Measurements from ENCODE around the gene MAPKAP1.
"Not testable (repeated sequence)": the region's sequence is repeated elsewhere in the genome, so short reads cannot be mapped to it uniquely, and the experiment has no call there.

MAPKAP1 gene

DNA sequence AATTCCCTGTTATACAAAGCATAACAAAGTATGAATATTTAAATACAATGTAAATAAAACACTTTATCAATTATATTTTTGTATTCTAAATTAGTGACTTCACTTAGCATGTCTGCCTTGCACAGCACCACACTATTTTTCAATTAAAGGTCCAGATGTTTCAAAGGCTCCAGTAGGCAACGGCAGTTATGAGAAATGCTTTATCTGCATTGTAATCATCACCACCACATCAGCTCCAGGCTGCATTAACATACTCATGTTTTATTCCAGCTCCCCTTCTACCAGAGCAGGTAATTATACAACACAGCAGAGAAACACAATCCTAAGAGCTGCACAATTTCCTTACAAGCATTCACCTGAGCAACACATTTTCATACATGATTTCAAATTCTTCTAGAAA, 102.8 kb downstream of the MAPKAP1 start:
- no peak for DNase-seq (ENCODE audit: low spot score)

DNA sequence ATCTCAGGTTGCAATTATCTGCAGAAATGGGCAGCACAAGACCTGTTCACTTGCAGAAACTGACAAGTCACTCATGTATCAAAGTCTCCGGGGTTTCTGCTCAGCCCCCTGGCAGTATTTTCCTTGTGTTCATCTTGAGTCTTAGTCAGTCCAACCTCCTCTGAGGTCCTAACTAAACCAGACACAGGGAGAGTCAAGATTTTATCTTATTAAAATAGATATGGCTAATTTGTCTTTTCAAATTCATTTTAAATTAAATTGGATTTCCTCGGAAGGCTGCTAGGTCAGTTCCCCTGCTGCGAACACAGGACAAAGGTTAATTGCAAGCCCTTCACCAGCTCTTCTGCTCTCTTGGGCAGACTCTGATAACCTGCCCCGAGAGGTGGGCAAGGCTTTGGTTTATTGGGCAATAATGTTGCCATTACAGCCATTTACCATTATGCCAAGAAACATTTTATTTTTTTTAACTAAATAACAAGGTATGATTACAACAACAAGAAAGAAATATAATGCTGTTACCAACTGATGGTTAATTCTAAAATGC, 103.5 kb downstream of the MAPKAP1 start:
- DNase-seq (ENCODE audit: low spot score): no peak

DNA sequence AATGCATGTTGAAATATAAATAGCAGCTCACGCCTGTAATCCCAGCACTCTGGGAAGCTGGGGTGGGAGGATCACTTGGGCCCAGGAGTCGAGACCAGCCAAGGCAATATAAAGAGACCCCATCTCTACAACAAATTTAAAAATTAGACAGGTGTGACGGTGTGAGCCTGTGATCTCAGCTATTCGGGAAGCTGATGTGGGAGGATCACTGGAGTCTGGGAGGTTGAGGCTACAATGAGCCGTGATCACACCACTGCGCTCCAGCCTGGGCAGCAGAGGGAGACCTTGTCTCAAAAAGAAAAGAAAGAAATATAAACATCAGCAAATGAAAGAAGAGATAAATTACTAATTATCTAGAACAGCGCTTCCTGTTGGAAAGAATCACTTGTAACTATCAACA, 105.0 kb downstream of the MAPKAP1 start:
- DNase-seq (ENCODE audit: low spot score): no peak

DNA sequence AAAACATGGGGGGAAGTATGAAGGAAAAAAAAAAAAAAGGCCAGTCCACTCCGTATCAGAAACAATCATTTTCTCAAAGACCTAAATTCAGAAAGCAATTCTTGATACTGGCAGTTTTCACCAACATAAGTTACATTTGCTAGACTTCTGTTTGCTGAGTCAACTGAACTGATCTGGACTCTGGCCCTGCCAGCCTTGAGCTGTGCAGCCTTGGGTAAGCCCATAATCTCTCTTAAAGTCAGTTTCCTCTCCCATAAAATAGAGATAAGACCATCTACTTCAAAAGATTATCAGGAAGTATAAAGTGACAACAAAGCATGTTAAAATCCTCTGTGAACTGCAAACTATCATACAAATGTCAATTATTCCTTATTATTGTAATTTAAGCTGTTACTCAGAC, 106.8 kb downstream of the MAPKAP1 start:
- no peak for DNase-seq (ENCODE audit: low spot score)

DNA sequence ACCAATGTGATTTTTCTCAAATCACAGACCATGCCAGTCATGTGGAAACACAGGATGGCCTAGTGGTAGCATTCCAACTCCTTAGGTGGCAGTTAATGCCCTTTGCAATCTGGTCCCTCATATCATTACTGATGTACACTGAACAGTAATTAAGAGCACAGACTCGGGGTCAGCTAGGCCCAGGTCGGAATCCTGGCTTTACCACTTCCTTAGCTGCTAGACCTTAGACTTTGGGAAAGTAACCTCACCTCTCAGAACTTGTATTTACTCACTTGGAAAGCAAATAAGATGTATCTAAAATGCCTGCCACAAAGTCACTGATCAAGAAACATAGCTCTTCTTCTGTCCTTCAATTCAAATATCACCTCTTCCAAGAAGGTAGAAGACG, 112.8 kb downstream of the MAPKAP1 start:
- DNase-seq (ENCODE audit: low spot score): no peak

DNA sequence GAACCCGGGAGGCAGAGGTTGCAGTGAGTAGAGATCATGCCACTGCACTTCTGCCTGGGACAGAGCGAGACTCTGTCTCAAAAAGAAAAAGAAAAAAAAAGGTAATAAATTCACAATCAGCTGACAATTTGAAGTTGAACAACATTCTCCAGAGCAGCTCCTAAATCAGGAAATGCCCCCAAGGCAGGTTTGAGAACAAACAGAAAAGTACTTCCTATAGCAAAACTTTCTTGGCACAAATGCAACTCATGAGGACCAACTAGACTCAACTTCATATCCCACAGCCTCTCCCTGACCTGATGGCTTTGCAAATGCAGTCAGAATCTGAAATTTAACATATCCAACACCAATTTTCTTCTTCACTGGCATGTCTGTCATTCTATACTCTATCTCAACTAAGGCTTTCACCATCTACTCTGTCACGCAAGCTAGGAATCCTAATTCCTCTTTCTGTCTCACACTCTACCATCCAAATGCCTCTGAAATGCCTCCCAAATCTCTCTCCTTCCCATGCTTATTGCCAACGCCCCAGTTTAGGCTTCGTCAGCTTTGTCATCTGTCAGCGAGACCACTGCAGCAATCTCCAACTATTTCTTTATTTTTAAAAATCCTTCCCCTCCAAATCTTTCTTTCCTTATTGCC, 113.3 kb downstream of the MAPKAP1 start:
- DNase-seq (ENCODE audit: low spot score): no peak

DNA sequence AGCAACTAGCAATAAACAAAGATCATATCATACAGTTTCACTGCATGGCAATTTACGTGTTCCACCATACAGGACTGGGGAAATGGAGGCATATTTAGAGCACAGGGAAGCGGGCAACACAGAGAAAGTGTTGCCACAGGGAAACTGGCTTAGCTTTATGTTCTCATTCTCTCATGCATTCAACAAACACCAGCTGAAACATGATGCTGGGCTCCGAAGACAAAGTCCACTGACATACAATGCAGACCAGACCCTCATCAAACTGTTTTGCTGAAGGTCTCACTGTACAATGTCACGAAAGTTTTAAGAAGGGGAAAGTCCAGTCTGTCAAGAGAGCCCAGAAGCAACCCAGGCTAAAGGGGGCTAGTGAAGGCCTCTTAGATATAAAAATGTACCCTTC, 115.1 kb downstream of the MAPKAP1 start:
- DNase-seq (ENCODE audit: low spot score): no peak

DNA sequence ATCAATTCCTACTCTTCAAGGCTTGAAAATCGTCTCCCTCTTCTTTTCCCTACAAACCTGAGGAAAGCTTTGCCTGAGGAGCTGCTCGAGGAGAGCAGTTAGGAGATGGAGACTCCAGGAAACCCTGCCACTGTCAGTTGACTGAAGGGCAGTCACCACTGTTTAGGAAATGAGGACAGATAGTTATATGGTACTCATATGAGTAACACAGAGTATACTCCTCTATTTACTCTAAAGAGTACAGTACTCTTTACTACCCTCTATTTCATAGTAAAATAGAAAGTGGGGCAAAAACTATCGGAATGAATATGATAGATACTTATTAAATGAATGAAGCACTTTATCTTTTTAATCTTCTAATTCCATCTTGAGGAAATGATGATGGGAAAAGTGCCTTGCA, 115.8 kb downstream of the MAPKAP1 start:
- DNase-seq (ENCODE audit: low spot score): no peak

DNA sequence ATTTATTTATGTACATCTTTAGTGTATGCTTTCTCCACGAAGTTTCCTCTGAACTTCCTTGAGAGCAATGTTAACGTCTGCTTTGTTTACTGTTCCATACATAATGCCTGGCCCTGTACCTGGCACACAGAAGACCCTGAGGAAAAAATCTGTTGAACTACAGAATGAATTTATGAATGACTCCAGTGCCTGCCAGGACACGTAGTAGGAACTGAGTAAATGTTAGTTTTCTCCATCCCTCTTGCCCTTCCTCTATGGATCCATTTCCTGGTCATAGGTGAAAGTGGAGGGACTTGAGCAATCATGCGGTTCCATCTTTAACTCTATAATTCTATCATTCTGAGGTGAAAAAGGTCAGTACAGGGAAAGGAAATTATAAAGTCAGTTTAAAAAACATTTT, 117.7 kb downstream of the MAPKAP1 start:
- DNase-seq (ENCODE audit: low spot score): no peak

DNA sequence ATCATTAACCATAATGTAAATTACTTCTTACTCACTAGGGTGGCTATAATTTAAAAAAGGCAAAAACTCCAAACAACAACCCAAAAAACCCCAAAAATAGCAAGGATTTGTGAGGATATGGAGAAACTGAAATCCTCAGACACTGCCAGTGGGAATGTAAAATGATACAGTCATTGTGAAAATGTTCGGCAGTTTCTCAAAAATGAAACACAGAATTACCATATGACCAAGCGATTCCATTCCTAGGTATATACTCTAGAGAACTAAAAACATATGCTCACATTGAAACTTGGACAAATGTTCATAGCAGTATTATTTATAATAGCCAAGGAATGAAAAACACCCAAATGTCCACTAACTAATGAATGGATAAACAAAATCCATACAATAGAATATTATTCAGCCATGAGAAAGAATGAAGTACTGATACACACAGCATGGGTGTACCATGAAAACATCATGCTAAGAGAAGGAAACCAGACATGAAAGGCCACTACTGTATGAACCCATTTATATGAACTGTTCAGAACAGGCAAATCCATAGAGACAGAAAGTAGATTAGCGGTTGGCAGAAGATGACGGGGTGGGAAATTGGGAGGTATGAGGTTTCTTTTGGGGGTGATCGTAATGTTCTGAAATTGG, 119.1 kb downstream of the MAPKAP1 start:
- DNase-seq (ENCODE audit: low spot score): no peak

DNA sequence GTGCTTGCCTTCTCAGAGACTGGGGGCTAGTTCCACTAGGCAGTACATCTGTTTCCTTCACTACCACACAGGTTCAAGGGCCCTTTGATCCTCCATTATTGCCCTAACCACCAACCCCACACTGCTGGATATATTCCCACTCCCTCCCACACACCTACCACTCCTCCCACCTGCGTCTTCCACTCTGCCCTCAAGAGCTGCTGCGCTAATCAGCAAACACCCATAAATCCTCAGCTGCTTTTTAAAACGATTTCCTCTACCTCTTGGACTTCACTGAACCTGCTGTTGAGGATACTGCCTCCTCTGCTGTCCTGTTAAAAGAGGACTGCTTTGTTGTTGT, 120.9 kb downstream of the MAPKAP1 start:
- DNase-seq (ENCODE audit: low spot score): no peak

DNA sequence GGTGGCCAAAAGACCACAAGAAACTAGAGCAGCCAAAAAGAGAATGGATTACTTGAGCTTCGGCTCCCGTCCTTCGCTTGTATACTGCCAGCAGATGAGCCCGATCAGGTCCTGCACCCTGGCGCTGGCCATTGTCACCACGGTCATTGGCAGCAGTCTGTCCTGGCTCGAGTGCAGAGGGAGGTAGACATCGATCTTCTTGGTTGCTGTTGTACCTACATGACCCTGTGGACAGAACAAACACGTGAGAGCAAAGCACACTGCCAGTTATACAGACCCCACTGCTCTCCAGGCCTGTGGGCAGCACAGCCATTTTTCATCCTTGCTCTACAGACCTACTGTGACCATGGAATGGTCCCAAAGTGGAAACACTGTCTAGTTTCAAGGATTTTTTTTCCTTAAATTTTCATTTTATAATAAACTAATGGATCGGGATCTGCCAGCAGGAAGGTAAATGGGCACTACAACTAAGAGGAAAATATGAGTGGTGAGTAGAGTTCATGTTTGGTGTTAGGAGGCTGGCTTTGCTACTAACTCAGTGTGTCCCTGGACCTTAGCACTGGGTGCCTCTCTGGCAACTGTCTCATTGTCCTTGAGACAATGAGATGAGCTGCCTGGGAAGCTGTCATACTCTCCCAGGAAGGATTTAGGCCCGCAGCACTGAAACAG, 121.4 kb downstream of the MAPKAP1 start:
- no peak for DNase-seq (ENCODE audit: low spot score)

DNA sequence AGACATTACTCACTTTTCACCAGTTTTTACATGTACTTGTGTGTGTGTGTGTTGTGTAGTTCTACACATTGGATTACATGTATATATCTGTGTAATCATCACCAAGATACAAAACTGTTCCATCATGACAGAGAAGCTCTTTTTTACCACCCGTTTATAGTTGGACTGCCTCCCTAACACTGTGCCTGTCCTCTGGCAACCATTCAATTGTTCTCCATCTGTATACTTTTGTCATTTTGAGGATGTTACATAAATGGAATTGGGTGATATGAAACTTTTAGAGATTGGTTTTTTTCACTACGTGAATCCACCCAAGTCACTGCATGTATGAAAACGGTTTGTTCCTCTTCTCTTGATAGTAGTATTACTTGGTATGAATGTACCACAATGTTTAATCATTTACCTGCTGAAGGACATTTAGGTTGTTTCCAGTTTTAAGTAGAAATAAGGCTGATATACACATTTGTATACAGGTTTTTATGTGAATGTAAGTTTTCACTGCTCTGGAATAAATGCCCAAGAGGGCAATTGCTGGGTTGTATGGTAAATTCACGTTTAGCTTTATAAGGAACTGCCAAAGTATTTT, 126.2 kb downstream of the MAPKAP1 start:
- no peak for DNase-seq (ENCODE audit: low spot score)

DNA sequence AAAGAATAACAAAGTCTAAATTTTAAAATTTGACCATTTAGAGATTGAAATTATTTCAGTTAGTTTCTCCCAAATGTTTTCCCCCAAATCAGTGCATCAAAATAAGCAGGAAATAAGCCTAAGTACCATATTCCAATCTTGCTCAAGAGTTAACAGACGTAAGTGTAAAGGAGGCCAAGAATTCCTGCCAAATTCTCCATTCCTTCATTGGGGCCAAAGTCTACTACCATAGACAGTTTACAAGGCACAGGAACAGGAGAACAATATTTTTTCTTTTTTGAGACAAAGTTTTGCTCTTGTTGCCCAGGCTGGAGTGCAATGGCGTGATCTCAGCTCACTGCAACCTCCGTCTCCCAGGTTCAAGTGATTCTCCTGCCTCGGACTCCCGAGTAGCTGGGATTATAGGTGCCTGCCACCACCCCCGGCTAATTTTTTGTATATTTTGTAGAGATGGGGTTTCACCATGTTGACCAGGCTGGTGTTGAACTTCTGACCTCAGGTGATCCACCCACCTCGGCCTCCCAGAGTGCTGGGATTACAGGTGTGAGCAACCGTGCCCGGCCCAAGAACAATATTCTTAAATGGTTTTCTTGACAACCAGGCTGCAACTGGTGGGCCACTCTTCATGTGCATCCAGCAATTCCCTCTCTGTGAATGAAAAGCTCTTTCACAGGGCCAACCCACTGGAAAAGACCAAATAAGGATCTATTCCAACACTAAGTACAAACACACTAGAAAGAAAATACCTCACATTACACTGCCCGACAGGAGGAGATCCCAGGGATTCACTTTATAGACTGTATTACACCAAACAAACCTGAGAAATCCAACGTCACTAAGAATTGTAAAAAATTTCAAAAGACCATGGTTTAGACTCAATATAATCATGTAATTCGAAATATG, 127.7 kb downstream of the MAPKAP1 start:
- no peak for DNase-seq (ENCODE audit: low spot score)

DNA sequence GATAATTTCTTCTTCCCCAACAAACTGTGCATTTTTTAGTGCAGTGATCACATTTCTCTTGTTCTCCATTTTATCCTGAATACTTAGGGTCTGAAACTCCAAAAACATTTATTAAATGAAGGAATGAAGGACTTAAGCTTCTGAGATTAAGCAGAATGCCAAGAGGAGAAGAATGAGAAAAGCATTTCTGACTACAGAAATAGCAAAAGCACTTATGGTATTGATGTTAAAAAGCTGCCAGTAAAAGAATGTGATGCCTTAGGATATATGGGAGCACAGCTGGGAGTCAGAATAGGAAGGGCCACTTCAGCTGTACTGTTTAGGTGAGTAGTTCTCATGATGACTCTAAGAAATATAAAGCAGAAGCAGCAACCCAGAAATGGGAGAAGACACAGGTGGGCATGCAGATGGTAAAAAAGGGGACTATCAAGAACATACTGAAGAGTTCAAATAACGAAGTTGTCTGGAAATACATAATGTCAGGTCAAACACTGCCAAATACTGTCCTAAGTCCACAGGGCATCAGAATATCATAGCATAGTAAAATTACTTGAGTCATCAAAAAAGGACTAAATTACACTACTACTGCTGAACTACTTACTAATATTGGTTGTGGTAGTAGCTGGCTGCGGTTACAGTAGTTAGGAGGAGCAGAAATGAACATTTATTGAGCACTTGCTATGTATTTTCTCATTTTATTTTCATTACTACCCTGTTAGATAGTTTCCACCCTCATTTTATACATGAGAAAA, 132.7 kb downstream of the MAPKAP1 start:
- no peak for DNase-seq (ENCODE audit: low spot score)

DNA sequence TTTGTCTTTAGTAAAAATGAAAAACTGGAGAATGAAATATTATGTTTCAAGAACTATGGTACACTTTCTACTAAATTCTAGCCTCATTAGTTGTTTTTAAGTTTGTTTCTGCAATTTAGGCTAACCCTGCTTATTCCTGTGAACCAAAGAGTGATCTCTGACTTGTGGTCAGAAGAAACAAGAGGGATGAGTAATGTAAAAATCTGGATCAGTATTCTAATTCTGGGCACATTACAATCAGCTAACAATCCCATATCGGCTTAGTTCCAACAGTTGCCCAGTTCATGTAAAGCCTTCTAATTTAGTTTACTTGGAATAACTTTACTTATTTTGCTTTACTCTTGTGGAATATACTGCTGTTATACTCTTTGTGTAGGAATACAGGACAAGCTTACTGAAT, 134.5 kb downstream of the MAPKAP1 start:
- DNase-seq (ENCODE audit: low spot score): not testable (repeated sequence)

DNA sequence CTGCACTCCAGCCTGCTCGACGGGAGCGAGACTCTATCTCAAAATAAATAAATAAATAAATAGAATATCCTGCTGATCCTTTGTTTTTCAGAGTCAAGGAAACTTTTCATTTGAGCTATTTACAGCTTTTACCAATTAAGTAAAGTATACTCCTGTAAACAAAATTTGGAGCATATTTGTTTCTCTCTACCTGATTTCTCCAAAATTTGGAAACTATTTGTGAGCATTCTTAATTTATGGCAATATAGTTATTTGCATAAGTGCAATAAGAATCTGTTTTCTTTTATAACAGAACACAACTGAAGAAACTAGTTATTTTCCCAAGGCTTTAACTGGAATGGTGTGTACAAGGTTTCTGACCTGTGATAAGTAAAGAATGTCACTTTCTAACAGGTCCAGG, 135.2 kb downstream of the MAPKAP1 start:
- not testable (repeated sequence) for DNase-seq (ENCODE audit: low spot score)

DNA sequence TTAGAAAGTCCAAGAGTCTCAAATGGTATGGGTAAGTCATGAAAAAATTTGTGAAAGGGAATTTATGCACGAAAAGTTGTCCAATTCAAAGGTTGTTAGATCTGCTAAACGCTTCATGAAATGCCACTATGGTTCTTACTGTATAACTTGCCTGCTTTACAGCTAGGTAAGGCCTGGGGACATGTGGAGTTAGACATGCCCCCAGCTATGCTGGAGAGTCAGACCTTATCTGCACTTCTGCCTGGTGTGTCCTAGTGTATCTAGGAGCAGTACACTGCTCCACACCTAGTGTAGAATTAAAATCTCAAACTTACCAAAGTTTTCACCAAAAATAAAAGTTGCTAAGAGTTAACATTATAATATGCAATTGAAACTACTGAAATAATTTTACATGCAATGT, 136.8 kb downstream of the MAPKAP1 start:
- no peak for DNase-seq (ENCODE audit: low spot score)

DNA sequence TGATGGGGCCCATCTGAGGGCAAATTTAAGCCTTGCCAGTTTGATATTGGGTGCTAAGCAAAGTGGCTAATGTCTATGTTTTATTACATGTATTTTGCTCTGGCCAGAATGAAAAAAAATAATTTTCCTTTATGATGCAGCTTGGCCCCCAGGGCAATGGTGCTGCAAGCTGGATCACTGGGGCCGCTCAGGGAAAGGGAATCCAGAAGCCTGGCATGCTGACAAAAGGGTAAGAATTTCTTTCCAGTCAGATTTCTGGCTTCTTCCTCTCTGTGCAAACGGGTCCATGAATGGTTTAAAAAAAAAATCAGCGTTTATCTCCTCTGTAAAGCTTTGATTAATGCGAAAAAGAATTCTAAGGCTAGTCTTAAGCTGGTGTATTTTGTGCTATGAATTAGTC, 138.4 kb downstream of the MAPKAP1 start:
- peak; percentile 25 for DNase-seq (ENCODE audit: low spot score)

DNA sequence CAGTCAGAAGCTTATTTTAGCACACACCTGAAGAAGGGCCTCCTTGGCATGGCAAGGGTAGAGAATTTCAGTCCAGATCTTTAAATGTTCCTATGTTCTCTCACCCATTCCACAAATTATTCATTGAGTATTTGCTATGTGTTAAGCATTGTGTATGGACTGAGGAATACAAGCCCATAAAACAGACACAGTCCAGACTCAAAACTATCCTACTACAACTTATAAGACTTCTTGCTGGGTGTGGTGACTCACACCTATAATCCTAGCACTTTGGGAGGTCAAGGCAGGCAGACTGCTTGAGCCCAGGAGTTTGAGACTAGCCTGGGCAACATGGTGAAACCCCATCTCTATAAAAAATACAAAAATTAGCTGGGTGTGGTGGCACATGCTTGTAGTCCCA, 141.0 kb downstream of the MAPKAP1 start:
- DNase-seq (ENCODE audit: low spot score): not testable (repeated sequence)

DNA sequence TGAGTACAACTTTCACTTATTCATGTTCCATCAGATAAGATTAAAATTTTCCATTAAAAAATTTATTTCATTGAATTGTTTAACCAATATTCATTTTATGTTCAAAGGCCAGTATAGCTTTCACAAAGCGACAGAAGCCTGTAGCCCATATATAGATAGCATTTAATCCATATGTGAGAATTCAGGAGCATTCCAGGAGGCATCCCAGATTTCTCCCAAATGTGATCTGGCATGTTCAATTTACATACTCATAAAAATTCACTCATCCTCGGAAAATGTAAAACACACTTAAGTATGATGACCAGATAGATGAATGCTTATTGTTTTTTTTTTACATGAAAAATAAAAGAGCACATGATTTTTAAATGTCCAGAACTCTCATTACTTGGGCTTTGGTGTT, 141.9 kb downstream of the MAPKAP1 start:
- DNase-seq (ENCODE audit: low spot score): no peak
